ENCODE results near the gene ANKRD42.
A peak's percentile ranks its signal among the peaks of the same experiment; 100 is the strongest.

Gene ANKRD42

DNA sequence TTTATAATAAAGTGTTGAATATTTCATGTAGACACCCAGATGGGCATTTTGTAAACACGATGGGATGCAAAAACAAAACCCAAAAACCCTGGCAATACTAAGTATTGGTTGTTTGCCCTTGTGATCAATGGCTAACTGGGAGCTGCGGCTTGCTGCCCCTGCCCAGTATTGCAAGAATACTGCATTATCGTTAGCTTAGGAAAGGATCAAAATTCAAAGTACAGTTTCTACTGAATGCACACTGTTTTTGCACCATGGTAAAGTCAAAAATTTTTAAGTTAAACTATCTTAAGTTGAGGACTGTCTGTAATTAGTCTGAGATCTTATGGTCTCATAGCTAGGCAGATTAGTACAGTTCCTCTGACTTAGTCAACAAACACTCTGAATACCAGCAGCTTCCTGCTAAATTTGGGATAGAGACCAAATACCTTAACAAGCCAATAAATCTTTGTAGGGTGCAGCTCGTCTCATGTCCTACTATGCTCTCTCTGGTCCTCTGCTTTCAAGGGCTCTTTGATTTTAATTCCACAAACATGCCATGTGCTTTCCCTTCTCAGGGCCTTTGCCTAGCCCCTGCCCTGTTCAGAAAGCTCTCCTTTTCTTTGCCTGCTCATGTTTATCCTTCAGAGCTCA lies 88.7 kb downstream of the ANKRD42 start:
- Histone ChIP-seq H3K4me3 (no peak overlapping the region), H3K27ac (no peak overlapping the region)

DNA sequence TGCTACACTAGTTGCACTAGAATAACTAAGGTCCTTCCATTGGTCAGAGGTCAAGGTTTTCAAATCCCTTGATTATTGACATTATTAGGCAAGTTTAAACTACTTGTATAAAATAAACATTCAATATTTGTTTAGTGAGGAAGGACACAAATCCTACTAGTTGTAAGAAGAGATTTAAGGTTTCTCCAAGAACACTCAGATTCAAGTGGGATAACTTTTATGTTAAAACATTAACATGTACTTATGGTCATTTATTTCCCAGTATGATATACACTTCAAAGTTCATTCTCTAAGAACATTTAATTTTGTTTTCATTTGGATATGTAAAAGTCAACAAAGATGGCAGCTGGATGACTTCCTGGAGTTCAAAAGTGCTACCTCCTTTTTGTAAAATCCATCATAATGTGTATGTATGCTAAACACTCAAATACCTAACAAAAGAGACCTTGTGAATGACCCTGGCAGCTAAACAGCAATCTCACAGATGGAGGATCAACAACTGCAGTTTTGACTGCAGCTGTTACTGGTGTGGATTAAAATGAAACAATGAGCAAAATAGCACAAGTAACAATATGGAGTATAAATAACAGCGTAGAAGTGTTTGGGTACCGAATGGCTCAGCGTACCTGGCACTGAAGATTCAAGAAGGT lies 91.1 kb downstream of the ANKRD42 start:
- Histone ChIP-seq H3K27ac (peak overlapping the region in 19 of 21 experiments; percentile 86 to 99 (median 96)), H3K4me3 (peak overlapping the region; percentile 61 to 84 (median 71))

DNA sequence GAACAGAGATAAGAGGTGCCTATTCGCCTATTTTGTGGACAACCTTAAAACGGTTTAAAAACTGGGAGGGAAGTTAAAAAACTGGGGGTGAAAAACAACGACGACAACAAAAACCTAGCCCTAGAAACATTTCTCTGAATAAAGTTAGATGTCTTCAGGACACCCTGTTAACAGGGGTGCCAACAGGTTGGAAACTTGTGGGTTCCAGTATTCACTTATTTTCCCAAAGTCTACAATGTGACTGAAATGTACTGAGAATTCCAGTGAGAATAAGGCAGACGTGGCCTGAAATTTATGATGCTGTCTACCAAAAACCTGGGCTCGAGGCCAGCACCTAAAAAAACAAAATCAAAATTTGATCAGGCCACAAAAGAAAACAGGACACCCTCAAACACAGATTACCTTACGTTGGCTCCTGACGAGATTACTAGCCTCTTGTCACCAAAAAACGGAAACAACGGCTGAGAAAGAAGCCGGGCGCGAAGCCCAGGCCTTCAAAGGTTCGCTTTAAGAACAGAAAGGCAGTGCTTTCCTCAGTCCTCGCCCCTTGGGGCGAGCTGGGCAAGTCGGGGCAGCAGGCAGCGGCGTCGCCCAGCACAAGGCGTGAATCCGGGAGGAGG lies 91.7 kb downstream of the ANKRD42 start:
- Histone ChIP-seq H3K4me3 (peak overlapping the region; percentile 61 to 84 (median 71)), H3K27ac (peak overlapping the region; percentile 78 to 99 (median 95))

DNA sequence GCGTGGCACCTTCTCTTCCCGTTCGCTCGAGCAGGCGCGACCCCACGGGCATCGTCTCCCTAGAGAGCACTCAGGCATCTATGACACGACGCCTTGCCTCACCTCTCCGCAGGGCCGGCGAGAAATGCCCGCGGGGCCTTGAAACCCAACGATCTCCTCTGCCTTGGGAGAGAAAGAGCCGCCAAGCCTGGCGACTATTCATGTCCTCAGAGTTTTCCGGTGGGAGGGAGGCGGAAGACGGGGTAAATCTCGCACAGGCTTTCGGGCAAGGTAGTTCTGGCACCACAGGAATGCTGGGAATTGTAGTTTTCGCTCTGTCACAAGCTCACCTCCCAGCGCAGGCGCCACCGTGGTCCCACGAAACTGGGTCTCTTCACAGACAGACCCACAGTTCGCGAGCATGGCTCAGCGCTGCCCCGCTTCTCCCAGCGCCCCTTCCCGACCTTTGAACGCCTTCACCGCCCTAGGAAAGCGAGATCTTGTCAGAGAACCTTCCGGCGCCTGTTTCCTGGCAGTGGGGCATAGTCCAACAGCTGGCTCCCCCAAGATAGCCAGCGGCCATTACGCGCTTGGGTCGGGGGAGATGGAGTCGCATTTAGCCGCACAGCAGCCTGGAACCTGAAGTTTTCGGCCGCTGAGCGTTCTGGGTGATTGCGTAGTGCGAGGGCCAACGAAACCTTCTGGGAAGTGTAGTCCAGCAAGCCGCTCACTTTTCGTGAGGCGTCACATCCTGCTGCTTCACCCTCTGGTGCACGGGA lies 92.4 kb downstream of the ANKRD42 start, which contains the start of gene CCDC90B:
Gene CCDC90B, minus strand, starts transcription at position 597 of the 758 bp plus-strand sequence. Its CDS starts 395 bp downstream, at position 202.
- Histone ChIP-seq H3K27ac (peak within 1 kb of the TSS; percentile 78 to 99 (median 95)), H3K4me3 (peak within 1 kb of the TSS; percentile 61 to 84 (median 71))

DNA sequence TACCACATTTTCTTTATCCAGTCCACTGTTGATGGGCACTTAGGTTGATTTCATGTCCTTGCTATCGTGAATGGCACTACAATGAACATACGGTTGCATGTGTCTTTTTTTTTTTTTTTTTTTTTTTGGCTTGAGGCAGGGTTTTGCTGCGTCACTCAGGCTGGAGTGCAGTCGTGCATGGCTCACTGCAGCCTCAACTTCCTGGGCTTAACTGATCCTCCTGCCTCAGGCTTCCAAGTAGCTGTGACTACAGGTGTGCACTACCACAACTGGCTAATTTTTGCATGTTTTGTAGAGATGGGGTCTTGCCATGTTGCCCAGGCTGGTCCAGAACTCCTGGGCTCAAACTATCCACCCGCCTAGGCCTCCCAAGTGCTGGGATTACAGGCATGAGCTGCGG lies 94.1 kb downstream of the ANKRD42 start:
- no peak overlapping the region for H3K4me3 ChIP-seq
- no peak overlapping the region for H3K27ac ChIP-seq

DNA sequence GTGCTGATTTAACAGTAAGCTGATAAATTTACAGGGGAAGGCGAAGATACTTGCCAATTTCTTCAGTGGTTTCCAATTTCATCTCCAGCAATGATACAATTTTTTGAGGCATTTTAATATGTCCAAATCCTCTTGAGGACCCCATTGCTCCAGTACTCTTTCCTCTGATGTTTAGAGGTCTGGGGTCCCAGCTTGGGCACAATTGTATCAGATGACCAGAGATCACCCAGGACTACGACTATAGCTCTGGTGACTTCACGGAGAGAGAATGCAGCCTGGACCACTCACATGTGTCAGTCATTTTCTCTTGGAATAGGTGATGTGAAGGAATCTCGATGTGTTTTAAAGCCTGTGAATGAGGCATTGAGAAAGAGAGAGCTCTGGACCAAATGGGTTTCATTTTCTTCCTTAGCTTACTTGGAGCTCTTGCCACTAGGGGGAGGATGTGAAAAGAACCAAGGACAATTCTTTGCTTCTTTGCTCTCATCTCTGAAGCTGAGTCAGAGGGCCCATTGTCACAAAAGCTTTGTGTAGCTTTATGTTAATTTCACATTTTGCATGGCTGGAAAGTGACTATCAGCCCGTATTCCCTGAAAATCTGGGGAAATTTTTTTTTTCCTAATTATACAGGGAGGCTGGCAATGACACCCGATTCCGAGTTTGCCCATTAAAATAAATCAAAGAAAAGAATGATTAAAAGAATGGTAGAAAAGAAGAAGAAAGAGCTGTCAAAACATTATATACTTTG lies 99.4 kb downstream of the ANKRD42 start:
- no peak overlapping the region for H3K27ac ChIP-seq
- H3K4me3 ChIP-seq = no peak overlapping the region

DNA sequence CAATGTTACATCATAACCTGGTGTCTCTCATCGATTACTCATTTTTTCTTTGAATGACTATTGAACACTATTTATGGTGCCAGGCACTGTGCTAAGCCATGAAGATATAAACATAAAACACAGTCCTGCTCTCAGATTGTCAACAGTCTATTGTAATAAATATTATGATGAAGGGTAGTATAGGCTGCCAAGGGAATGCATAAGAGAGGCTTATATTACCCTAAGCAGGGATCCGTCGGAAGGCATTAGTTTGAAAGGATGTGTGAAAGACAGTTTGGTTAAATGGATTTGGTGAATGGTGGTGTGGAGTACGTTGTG lies 99.9 kb downstream of the ANKRD42 start:
- Histone ChIP-seq H3K27ac (no peak overlapping the region), H3K4me3 (no peak overlapping the region)

DNA sequence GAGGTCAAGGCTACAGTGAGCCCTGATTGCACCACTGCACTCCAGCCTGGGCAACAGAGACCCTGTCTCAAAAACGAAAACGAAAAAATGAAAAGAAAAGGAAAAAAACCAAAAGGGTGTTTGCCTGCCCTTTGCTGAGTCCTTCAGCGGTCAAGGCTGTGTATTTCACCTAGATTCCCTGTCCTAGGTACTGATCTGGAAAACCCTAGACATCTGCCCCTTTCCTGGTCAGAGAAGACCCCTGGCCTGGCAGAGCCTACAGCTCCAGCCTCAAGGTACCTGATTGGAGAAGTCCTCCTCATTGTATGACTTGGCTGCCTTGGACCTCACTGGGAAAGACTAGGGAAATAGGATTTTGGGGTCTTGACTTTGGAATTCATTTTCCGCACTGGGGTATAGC lies 100.7 kb downstream of the ANKRD42 start:
- no peak overlapping the region for H3K27ac ChIP-seq
- no peak overlapping the region for H3K4me3 ChIP-seq

Data from skin epidermis (tissue), 12 donors.